ENCODE data around the gene TRAF4.

The TRAF4 gene

GRCh38 chr17:28745786-28746411 lies 2.1 kb downstream of the TRAF4 start:
- in situ Hi-C loops (cut with HindIII; ENCODE audit: low sequenced_read_pairs) = no loop called here

GRCh38 chr17:28746611-28747050 lies 2.8 kb downstream of the TRAF4 start:
- in situ Hi-C loops (cut with HindIII; ENCODE audit: low sequenced_read_pairs) = no loop called here

GRCh38 chr17:28747051-28747691 lies 3.4 kb downstream of the TRAF4 start:
- in situ Hi-C loops (cut with HindIII; ENCODE audit: low sequenced_read_pairs) = no loop called here

GRCh38 chr17:28747801-28748750 lies 4.3 kb downstream of the TRAF4 start:
- in situ Hi-C loops (cut with HindIII; ENCODE audit: low sequenced_read_pairs) = no loop called here

GRCh38 chr17:28748852-28749515 lies 5.2 kb downstream of the TRAF4 start:
- in situ Hi-C loops (cut with HindIII; ENCODE audit: low sequenced_read_pairs) = no loop called here

GRCh38 chr17:28749516-28750177 lies 5.8 kb downstream of the TRAF4 start:
- in situ Hi-C loops (cut with HindIII; ENCODE audit: low sequenced_read_pairs) = no loop called here

- in situ Hi-C loops (cut with HindIII; ENCODE audit: low sequenced_read_pairs) = no loop called here
These were observed 6.6 kb downstream of the TRAF4 start for GRCh38 chr17:28750178-28751047.

- in situ Hi-C loops (cut with HindIII; ENCODE audit: low sequenced_read_pairs) = no loop called here
These were observed 8.0 kb downstream of the TRAF4 start for GRCh38 chr17:28751600-28752366.

GRCh38 chr17:28755486-28755885 lies 11.7 kb downstream of the TRAF4 start:
- in situ Hi-C loops (cut with HindIII; ENCODE audit: low sequenced_read_pairs) = no loop called here

- in situ Hi-C loops (cut with HindIII; ENCODE audit: low sequenced_read_pairs) = no loop called here
These were observed 12.4 kb downstream of the TRAF4 start for GRCh38 chr17:28756049-28756804.

GRCh38 chr17:28758411-28759121 lies 14.8 kb downstream of the TRAF4 start:
- in situ Hi-C loops (cut with HindIII; ENCODE audit: low sequenced_read_pairs) = no loop called here

- in situ Hi-C loops (cut with HindIII; ENCODE audit: low sequenced_read_pairs) = no loop called here
These were observed 15.6 kb downstream of the TRAF4 start for GRCh38 chr17:28759256-28759865.

- in situ Hi-C loops (cut with HindIII; ENCODE audit: low sequenced_read_pairs) = no loop called here
These were observed 17.1 kb downstream of the TRAF4 start for GRCh38 chr17:28760601-28761562.

- in situ Hi-C loops (cut with HindIII; ENCODE audit: low sequenced_read_pairs) = no loop called here
These were observed 19.5 kb downstream of the TRAF4 start for GRCh38 chr17:28763137-28763799.

- in situ Hi-C loops (cut with HindIII; ENCODE audit: low sequenced_read_pairs) = no loop called here
These were observed 20.0 kb downstream of the TRAF4 start for GRCh38 chr17:28763804-28764266.

Measured in DLD1 (cell line).